ENCODE measurements around the gene DNMT3A. TPM values are rescaled to one million over a fixed set of nuclear protein-coding genes. Genes with fewer than 3 reads are reported as not detected.

DNMT3A gene
- total and polyA plus RNA-seq, 2 of the 8 experiments (the other 6 are each of a cell fraction or from before 2014, with no cell fraction given) = 33.6 to 178 TPM

GRCh38 chr2:25311865-25312575 is 29.7 kb downstream of the DNMT3A start (continued):
- TF ChIP-seq ATF3 (IDR thresholded peaks at IDR 0.05; ENCODE audit: insufficient read depth, low read depth, low read length) = no peak
- no peak for TF ChIP-seq YY1 (IDR thresholded peaks at IDR 0.05; ENCODE audit: low read depth, low read length)
- TF ChIP-seq CBX8 (IDR thresholded peaks at IDR 0.05; ENCODE audit: borderline replicate concordance, low read depth, low read length) = no peak
- TF ChIP-seq ATF2 (IDR thresholded peaks at IDR 0.05; ENCODE audit: low read length) = no peak
- TF ChIP-seq JUN (IDR thresholded peaks at IDR 0.05; ENCODE audit: low read depth, low read length) = no peak
- TF ChIP-seq CHD2 (IDR thresholded peaks at IDR 0.05; ENCODE audit: low read length) = no peak
- no peak for TF ChIP-seq TEAD4 (IDR thresholded peaks at IDR 0.05; ENCODE audit: low read depth, low read length)
- no peak for TF ChIP-seq CEBPB (IDR thresholded peaks at IDR 0.05; ENCODE audit: low read depth, low read length)
- TF ChIP-seq TBP (IDR thresholded peaks at IDR 0.05; ENCODE audit: low read depth, low read length) = no peak
- no peak for TF ChIP-seq SP2 (IDR thresholded peaks at IDR 0.05; ENCODE audit: low read length)
- TF ChIP-seq SIRT6 (IDR thresholded peaks at IDR 0.05; ENCODE audit: low read length) = no peak
- TF ChIP-seq PHF8 (conservative IDR thresholded peaks at IDR 0.05; ENCODE audit: low read depth, low read length) = no peak
- no peak for TF ChIP-seq KDM5A (IDR thresholded peaks at IDR 0.05; ENCODE audit: low read length)
